T-helper 17 cell (primary cell): Measurements from ENCODE around the gene COL4A2. TPM values are rescaled to one million over a fixed set of nuclear protein-coding genes. Genes with fewer than 3 reads are reported as not detected.

Experiments
- ATAC-seq: fragments of 150-1000 bp; cut with Tn5 transposase; 2 replicates; pipeline ENCODE4 v1.10.0; 2021; ENCODE audit warnings: mild to moderate bottlenecking, moderate library complexity
- DNase-seq, 3 donors: peaks; one replicate each; pipeline versions ENCODE4 v3.0.0 to v3.0.0-alpha.2; 2020 to 2021
- H3K9me3 ChIP-seq: one replicate; pipeline ENCODE4 v1.7.0; 2013; ENCODE audit warnings: low read length, mild to moderate bottlenecking; ENCODE audit not compliant: control insufficient read depth, poor library complexity, severe bottlenecking
- H3K27ac Mint-ChIP-seq: one replicate; pipeline ENCODE4 v1.8.0; 2022; ENCODE audit warnings: mild to moderate bottlenecking, moderate library complexity, mixed read lengths
- H3K27me3 Mint-ChIP-seq: one replicate; pipeline ENCODE4 v1.8.0; 2022; ENCODE audit warnings: mixed read lengths
- H3K36me3 Mint-ChIP-seq: one replicate; pipeline ENCODE4 v1.8.0; 2022; ENCODE audit warnings: low read depth, mixed read lengths
- H3K4me1 Mint-ChIP-seq: one replicate; pipeline ENCODE4 v1.8.0; 2022; ENCODE audit warnings: mild to moderate bottlenecking, mixed read lengths
- H3K4me3 Mint-ChIP-seq: one replicate; pipeline ENCODE4 v1.8.0; 2022; ENCODE audit warnings: mild to moderate bottlenecking, moderate library complexity, mixed read lengths
- total RNA-seq, 4 donors: library from RNA in 2 of 4; stranded (reverse) in 2 of 4; gene quantifications; one replicate each; pipeline ENCODE4 v1.2.3 and lab custom pipeline; 2022 to 2026

Gene COL4A2
- total RNA-seq, 2 donors from 2014 or later, result 0.07 to 1.9 TPM

- H3K4me1 Mint-ChIP-seq, result peaks cover 5% of the 10 kb centered on the region
- no peak overlapping the region for H3K27ac Mint-ChIP-seq
- peaks cover 77% of the 10 kb centered on the region for H3K27me3 Mint-ChIP-seq
- no peak for DNase-seq
- no peaks in the 10 kb centered on the region for H3K36me3 Mint-ChIP-seq
- no peaks in the 10 kb centered on the region for H3K9me3 ChIP-seq
- ATAC-seq, result no peak
- no peak overlapping the region for H3K4me3 Mint-ChIP-seq
Observed at GRCh38 chr13:110426735-110427134, 119.7 kb downstream of the COL4A2 start.

- Mint-ChIP-seq H3K27ac (peak overlapping the region; percentile 62), H3K4me1 (no peaks in the 10 kb centered on the region), H3K4me3 (no peak overlapping the region), H3K27me3 (peaks cover 79% of the 10 kb centered on the region), H3K36me3 (no peaks in the 10 kb centered on the region)
- no peaks in the 10 kb centered on the region for H3K9me3 ChIP-seq
- ATAC-seq (no peak), DNase-seq (no peak)
Observed at GRCh38 chr13:110428313-110428712, 121.2 kb downstream of the COL4A2 start.

GRCh38 chr13:110430391-110431336 lies 123.6 kb downstream of the COL4A2 start:
- DNase-seq (no peak), ATAC-seq (no peak)
- no peaks in the 10 kb centered on the region for H3K36me3 Mint-ChIP-seq
- no peaks in the 10 kb centered on the region for H3K9me3 ChIP-seq
- H3K4me3 Mint-ChIP-seq, result no peak overlapping the region
- no peak overlapping the region for H3K27ac Mint-ChIP-seq
- H3K4me1 Mint-ChIP-seq, result no peaks in the 10 kb centered on the region
- H3K27me3 Mint-ChIP-seq, result peaks cover 74% of the 10 kb centered on the region

- ATAC-seq (no peak), DNase-seq (no peak)
- Mint-ChIP-seq H3K27ac (no peak overlapping the region), H3K27me3 (peaks cover 73% of the 10 kb centered on the region), H3K4me1 (no peaks in the 10 kb centered on the region), H3K36me3 (no peaks in the 10 kb centered on the region), H3K4me3 (no peak overlapping the region)
- H3K9me3 ChIP-seq, result no peaks in the 10 kb centered on the region
Observed at GRCh38 chr13:110431425-110432294, 124.6 kb downstream of the COL4A2 start.

- no peak overlapping the region for H3K4me3 Mint-ChIP-seq
- no peaks in the 10 kb centered on the region for H3K9me3 ChIP-seq
- no peak for DNase-seq
- H3K27me3 Mint-ChIP-seq, result peaks cover 80% of the 10 kb centered on the region
- no peak overlapping the region for H3K27ac Mint-ChIP-seq
- no peaks in the 10 kb centered on the region for H3K36me3 Mint-ChIP-seq
- H3K4me1 Mint-ChIP-seq, result no peaks in the 10 kb centered on the region
- ATAC-seq, result no peak
Observed at GRCh38 chr13:110432522-110432921, 125.4 kb downstream of the COL4A2 start.

GRCh38 chr13:110433014-110433413 lies 125.9 kb downstream of the COL4A2 start:
- Mint-ChIP-seq H3K27ac (no peak overlapping the region), H3K27me3 (peaks cover 80% of the 10 kb centered on the region), H3K36me3 (no peaks in the 10 kb centered on the region), H3K4me1 (no peaks in the 10 kb centered on the region), H3K4me3 (no peak overlapping the region)
- DNase-seq (no peak), ATAC-seq (no peak)
- H3K9me3 ChIP-seq, result no peaks in the 10 kb centered on the region

GRCh38 chr13:110434629-110435028 lies 127.5 kb downstream of the COL4A2 start:
- H3K36me3 Mint-ChIP-seq, result no peaks in the 10 kb centered on the region
- H3K27me3 Mint-ChIP-seq, result peaks cover 76% of the 10 kb centered on the region
- no peaks in the 10 kb centered on the region for H3K9me3 ChIP-seq
- no peak overlapping the region for H3K27ac Mint-ChIP-seq
- DNase-seq, result no peak
- H3K4me1 Mint-ChIP-seq, result no peaks in the 10 kb centered on the region
- no peak overlapping the region for H3K4me3 Mint-ChIP-seq
- ATAC-seq, result no peak

GRCh38 chr13:110435331-110435730 lies 128.2 kb downstream of the COL4A2 start:
- no peaks in the 10 kb centered on the region for H3K9me3 ChIP-seq
- H3K27me3 Mint-ChIP-seq, result peaks cover 78% of the 10 kb centered on the region
- H3K4me3 Mint-ChIP-seq, result no peak overlapping the region
- ATAC-seq, result no peak
- DNase-seq, result no peak
- no peaks in the 10 kb centered on the region for H3K36me3 Mint-ChIP-seq
- no peaks in the 10 kb centered on the region for H3K4me1 Mint-ChIP-seq
- no peak overlapping the region for H3K27ac Mint-ChIP-seq

- no peaks in the 10 kb centered on the region for H3K36me3 Mint-ChIP-seq
- no peak for DNase-seq
- no peak overlapping the region for H3K27ac Mint-ChIP-seq
- H3K27me3 Mint-ChIP-seq, result peaks cover 77% of the 10 kb centered on the region
- ATAC-seq, result no peak
- H3K4me1 Mint-ChIP-seq, result no peaks in the 10 kb centered on the region
- H3K9me3 ChIP-seq, result no peaks in the 10 kb centered on the region
- H3K4me3 Mint-ChIP-seq, result no peak overlapping the region
Observed at GRCh38 chr13:110436276-110436675, 129.2 kb downstream of the COL4A2 start.

- H3K4me1 Mint-ChIP-seq, result no peaks in the 10 kb centered on the region
- ATAC-seq, result no peak
- no peaks in the 10 kb centered on the region for H3K36me3 Mint-ChIP-seq
- no peaks in the 10 kb centered on the region for H3K9me3 ChIP-seq
- no peak for DNase-seq
- no peak overlapping the region for H3K4me3 Mint-ChIP-seq
- no peak overlapping the region for H3K27ac Mint-ChIP-seq
- H3K27me3 Mint-ChIP-seq, result peaks cover 76% of the 10 kb centered on the region
Observed at GRCh38 chr13:110436786-110437370, 129.8 kb downstream of the COL4A2 start.

- Mint-ChIP-seq H3K27me3 (peaks cover 68% of the 10 kb centered on the region), H3K4me3 (no peak overlapping the region), H3K27ac (no peak overlapping the region), H3K4me1 (no peaks in the 10 kb centered on the region), H3K36me3 (no peaks in the 10 kb centered on the region)
- H3K9me3 ChIP-seq, result no peaks in the 10 kb centered on the region
- ATAC-seq (no peak), DNase-seq (no peak)
Observed at GRCh38 chr13:110438211-110438610, 131.1 kb downstream of the COL4A2 start.

- no peak overlapping the region for H3K4me3 Mint-ChIP-seq
- H3K36me3 Mint-ChIP-seq, result no peaks in the 10 kb centered on the region
- H3K27ac Mint-ChIP-seq, result no peak overlapping the region
- DNase-seq (no peak), ATAC-seq (no peak)
- peaks cover 69% of the 10 kb centered on the region for H3K27me3 Mint-ChIP-seq
- H3K9me3 ChIP-seq, result no peaks in the 10 kb centered on the region
- no peaks in the 10 kb centered on the region for H3K4me1 Mint-ChIP-seq
Observed at GRCh38 chr13:110438776-110439175, 131.7 kb downstream of the COL4A2 start.
